Panc1 (cell line): ENCODE measurements around the gene NANOS3. TPM values are rescaled to one million over a fixed set of nuclear protein-coding genes. Genes with fewer than 3 reads are reported as not detected.

Source experiments
- ATAC-seq: fragments of 200-7000 bp; cut with Tn5 transposase; 2 replicates; pipeline ENCODE4 v1.9.1; 2020; ENCODE audit warnings: mild to moderate bottlenecking, moderate library complexity
- BruUV-seq: library from RNA; stranded (reverse); fragments of 400-500 nt; replicated peaks from 2 replicates; lab custom pipeline; 2021; lab: Mats Ljungman, UMichigan
- CTCF ChIA-PET: fragments of 300-600 bp; sonication (Branson Sonifier 250); formaldehyde crosslinking; loops from one replicate; lab custom pipeline; 2022; ENCODE audit warnings: antibody characterized with exemption; lab: Charles Lee
- POLR2A ChIA-PET: fragments of 300-600 bp; sonication (Branson Sonifier 250); formaldehyde crosslinking; loops from one replicate; lab custom pipeline; 2022; ENCODE audit warnings: antibody characterized with exemption; lab: Charles Lee
- DNase-seq: peaks from one replicate; pipeline ENCODE4 v3.0.0-alpha.2; 2010; ENCODE audit warnings: low read depth, low spot score
- H3K27ac ChIP-seq: 2 replicates; pipeline ENCODE4 v1.5.1; 2011; ENCODE audit warnings: mild to moderate bottlenecking, low read length, inconsistent platforms
- H3K27me3 ChIP-seq: fragments of 200-500 bp; sonication (Bioruptor generic); 2 replicates; pipeline ENCODE4 v1.6.0; 2014; ENCODE audit warnings: low read length, inconsistent platforms; ENCODE audit not compliant: control insufficient read depth, insufficient read depth
- H3K36me3 ChIP-seq: fragments of 200-500 bp; sonication (Bioruptor generic); 2 replicates; pipeline ENCODE4 v1.5.1; 2014; ENCODE audit warnings: inconsistent platforms, mild to moderate bottlenecking, low read length, moderate library complexity; ENCODE audit not compliant: control insufficient read depth, insufficient read depth
- H3K4me1 ChIP-seq: 2 replicates; pipeline ENCODE4 v1.5.1; 2011; ENCODE audit warnings: inconsistent platforms, mild to moderate bottlenecking, low read length, moderate library complexity; ENCODE audit not compliant: control insufficient read depth, insufficient read depth
- H3K4me3 ChIP-seq, 2 experiments: 2 replicates each; pipeline ENCODE4 v1.5.1; 2011 to 2012; ENCODE audit warnings: low read depth in 2 of 2, low read length in 2 of 2, mild to moderate bottlenecking in 2 of 2, inconsistent platforms in 1 of 2, moderate library complexity in 1 of 2
- H3K9me3 ChIP-seq: fragments of 200-500 bp; sonication (Bioruptor generic); 2 replicates; pipeline ENCODE4 v1.5.1; 2014; ENCODE audit warnings: low read depth, mild to moderate bottlenecking, inconsistent platforms, low read length, moderate library complexity; ENCODE audit not compliant: control insufficient read depth, insufficient read depth
- POLR2AphosphoS5 ChIP-seq: IDR thresholded peaks from 2 replicates; pipeline ENCODE4 v1.6.1; 2012; ENCODE audit warnings: mild to moderate bottlenecking, low read depth, low read length, moderate library complexity
- SIN3A ChIP-seq: IDR thresholded peaks from 2 replicates; pipeline ENCODE4 v1.6.1; 2012; ENCODE audit warnings: low read depth, mild to moderate bottlenecking, low read length, moderate library complexity, borderline replicate concordance; ENCODE audit not compliant: insufficient read depth
- TCF7L2 ChIP-seq: IDR thresholded peaks from 2 replicates; pipeline ENCODE4 v1.6.1; 2011; ENCODE audit warnings: mild to moderate bottlenecking, low read depth, low read length, inconsistent platforms
- in situ Hi-C: cut with HindIII; loops from 2 replicates; pipeline ENCODE4 v1.10.0; 2016; ENCODE audit warnings: low sequenced_read_pairs, low pct_unique_long_range_greater_than_20kb
- intact Hi-C: fragments of 100-400 bp; cut with micrococcal nuclease; formaldehyde crosslinking; loops from one replicate; pipeline ENCODE4 v1.10.0; 2022; ENCODE audit not compliant: unreplicated experiment
- total RNA-seq: library from RNA; stranded (reverse); gene quantifications from one replicate; pipeline ENCODE4 v1.2.1, GENCODE V29; 2021; ENCODE audit not compliant: unreplicated experiment
- TF ChIP-seq, protein P1 (sequence below), 2 experiments: IDR thresholded peaks; 2 replicates each; pipeline ENCODE4 v1.6.1; 2011 to 2012; ENCODE audit warnings: low read depth in 2 of 2, control low read depth in 1 of 2, low read length in 1 of 2, mild to moderate bottlenecking in 1 of 2, moderate library complexity in 1 of 2; ENCODE audit not compliant: insufficient read depth in 1 of 2
- TF ChIP-seq, protein P2 (sequence below): fragments of 450-650 bp; IDR thresholded peaks from 2 replicates; pipeline ENCODE4 v1.5.1; 2017; ENCODE audit warnings: mild to moderate bottlenecking

The NANOS3 gene
- total RNA-seq, 1 experiment from 2014 or later = 0.33 TPM

DNA sequence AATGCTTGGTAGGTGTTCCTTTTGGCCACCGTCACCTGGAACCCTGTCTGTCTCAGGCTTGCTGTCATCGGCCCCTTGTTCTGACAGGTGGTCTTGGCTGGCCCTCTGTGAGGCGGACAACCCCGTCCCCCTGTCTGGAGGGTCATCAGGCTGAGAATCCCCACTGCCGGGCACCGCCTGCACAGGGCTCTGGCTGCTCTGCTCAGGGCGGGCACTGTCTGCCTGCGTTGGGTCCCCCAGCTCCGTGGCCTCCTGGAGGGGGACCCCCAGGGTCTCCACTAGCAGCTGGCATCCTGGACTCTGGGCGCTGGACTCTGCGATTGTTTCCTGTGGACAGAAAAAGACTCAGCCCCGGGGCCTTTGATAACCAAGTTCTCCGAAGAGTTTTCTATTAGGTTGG, 13.2 kb downstream of the NANOS3 start:
- no peaks in the 10 kb centered on the region for H3K36me3 ChIP-seq
- no TSS peak for BruUV-seq
- no peak overlapping the region for H3K4me3 ChIP-seq
- no peak overlapping the region for H3K27ac ChIP-seq
- POLR2A ChIA-PET = no interaction called here
- H3K9me3 ChIP-seq = no peaks in the 10 kb centered on the region
- DNase-seq (no peak), ATAC-seq (no peak)
- no peaks in the 10 kb centered on the region for H3K4me1 ChIP-seq
- in situ Hi-C loops (no loop called here), intact Hi-C loops (no loop called here)
- H3K27me3 ChIP-seq = no peaks in the 10 kb centered on the region
- CTCF ChIA-PET = no interaction called here
- TF ChIP-seq, protein P1, sequence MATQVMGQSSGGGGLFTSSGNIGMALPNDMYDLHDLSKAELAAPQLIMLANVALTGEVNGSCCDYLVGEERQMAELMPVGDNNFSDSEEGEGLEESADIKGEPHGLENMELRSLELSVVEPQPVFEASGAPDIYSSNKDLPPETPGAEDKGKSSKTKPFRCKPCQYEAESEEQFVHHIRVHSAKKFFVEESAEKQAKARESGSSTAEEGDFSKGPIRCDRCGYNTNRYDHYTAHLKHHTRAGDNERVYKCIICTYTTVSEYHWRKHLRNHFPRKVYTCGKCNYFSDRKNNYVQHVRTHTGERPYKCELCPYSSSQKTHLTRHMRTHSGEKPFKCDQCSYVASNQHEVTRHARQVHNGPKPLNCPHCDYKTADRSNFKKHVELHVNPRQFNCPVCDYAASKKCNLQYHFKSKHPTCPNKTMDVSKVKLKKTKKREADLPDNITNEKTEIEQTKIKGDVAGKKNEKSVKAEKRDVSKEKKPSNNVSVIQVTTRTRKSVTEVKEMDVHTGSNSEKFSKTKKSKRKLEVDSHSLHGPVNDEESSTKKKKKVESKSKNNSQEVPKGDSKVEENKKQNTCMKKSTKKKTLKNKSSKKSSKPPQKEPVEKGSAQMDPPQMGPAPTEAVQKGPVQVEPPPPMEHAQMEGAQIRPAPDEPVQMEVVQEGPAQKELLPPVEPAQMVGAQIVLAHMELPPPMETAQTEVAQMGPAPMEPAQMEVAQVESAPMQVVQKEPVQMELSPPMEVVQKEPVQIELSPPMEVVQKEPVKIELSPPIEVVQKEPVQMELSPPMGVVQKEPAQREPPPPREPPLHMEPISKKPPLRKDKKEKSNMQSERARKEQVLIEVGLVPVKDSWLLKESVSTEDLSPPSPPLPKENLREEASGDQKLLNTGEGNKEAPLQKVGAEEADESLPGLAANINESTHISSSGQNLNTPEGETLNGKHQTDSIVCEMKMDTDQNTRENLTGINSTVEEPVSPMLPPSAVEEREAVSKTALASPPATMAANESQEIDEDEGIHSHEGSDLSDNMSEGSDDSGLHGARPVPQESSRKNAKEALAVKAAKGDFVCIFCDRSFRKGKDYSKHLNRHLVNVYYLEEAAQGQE (IDR thresholded peaks at IDR 0.05; ENCODE audit: insufficient read depth in 1 of 2, low read depth in 2 of 2, low read length in 1 of 2) = no peak
- TF ChIP-seq TCF7L2 (no peak), POLR2AphosphoS5 (no peak), SIN3A (no peak)
- TF ChIP-seq, protein P2, sequence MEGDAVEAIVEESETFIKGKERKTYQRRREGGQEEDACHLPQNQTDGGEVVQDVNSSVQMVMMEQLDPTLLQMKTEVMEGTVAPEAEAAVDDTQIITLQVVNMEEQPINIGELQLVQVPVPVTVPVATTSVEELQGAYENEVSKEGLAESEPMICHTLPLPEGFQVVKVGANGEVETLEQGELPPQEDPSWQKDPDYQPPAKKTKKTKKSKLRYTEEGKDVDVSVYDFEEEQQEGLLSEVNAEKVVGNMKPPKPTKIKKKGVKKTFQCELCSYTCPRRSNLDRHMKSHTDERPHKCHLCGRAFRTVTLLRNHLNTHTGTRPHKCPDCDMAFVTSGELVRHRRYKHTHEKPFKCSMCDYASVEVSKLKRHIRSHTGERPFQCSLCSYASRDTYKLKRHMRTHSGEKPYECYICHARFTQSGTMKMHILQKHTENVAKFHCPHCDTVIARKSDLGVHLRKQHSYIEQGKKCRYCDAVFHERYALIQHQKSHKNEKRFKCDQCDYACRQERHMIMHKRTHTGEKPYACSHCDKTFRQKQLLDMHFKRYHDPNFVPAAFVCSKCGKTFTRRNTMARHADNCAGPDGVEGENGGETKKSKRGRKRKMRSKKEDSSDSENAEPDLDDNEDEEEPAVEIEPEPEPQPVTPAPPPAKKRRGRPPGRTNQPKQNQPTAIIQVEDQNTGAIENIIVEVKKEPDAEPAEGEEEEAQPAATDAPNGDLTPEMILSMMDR = no peak

DNA sequence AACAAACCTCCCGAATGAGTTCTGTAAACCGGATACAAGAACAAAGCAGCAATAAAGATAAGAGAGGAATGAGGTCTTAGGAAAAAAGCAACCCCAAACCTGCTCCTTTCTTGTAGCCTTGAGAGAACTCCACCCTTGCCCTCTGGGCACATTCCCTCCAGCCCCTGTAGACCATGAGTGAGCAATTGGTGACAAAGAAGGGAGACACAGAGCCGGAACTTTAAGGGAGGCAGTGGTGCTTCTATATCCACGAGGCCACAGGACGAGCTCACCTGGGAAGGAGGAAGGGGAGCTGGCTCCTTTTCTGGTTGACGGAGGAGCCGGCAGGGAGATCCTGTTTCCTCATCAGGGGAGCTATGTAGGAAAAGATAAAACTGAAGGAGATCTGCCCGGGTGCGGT, 15.9 kb downstream of the NANOS3 start:
- no TSS peak for BruUV-seq
- DNase-seq (no peak), ATAC-seq (no peak)
- ChIA-PET CTCF (no interaction called here), POLR2A (interaction anchor here (0.7 kb wide), 1 partner anchor 89 kb away, joined by 3 read pairs; no protein-coding TSS in a partner anchor)
- Histone ChIP-seq H3K4me3 (no peak overlapping the region), H3K27me3 (no peaks in the 10 kb centered on the region), H3K27ac (no peak overlapping the region), H3K4me1 (no peaks in the 10 kb centered on the region), H3K36me3 (no peaks in the 10 kb centered on the region), H3K9me3 (no peaks in the 10 kb centered on the region)
- in situ Hi-C loops (no loop called here), intact Hi-C loops (no loop called here)
- no peak for TF ChIP-seq TCF7L2
- TF ChIP-seq, protein P2 = no peak
- TF ChIP-seq, protein P1 (IDR thresholded peaks at IDR 0.05; ENCODE audit: insufficient read depth in 1 of 2, low read depth in 2 of 2, low read length in 1 of 2) = no peak
- no peak for TF ChIP-seq POLR2AphosphoS5
- no peak for TF ChIP-seq SIN3A
